ENCODE measurements around the gene MARK4.
"Not testable (repeated sequence)": the region's sequence is repeated elsewhere in the genome, so short reads cannot be mapped to it uniquely, and the experiment has no call there.

MARK4 gene

DNA sequence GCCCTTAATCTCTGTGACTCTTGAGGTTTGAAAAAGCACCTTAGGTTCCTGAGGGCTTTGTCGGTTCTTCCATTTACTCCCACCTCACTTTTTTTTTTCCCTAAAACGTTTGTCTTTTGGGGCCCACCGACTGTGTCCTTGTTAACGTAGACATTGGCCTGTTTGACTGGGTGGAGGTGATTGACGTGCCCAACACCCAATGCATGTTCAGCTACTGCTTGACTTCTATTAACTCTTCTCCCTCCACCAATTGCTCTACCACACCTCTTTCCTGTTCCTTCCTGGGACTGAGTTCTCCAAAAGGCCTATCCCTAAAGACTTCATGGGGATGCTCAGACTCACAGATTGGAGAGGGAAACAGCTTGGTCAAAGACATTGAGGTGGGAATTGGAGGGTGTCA is 54.4 kb downstream of the MARK4 start:
- DNase-seq (ENCODE audit: low read depth) = peak; percentile 62

- DNase-seq (ENCODE audit: low read depth) = no peak
Measured at GRCh38 chr19:45306040-45306439, 55.0 kb downstream of the MARK4 start.

DNA sequence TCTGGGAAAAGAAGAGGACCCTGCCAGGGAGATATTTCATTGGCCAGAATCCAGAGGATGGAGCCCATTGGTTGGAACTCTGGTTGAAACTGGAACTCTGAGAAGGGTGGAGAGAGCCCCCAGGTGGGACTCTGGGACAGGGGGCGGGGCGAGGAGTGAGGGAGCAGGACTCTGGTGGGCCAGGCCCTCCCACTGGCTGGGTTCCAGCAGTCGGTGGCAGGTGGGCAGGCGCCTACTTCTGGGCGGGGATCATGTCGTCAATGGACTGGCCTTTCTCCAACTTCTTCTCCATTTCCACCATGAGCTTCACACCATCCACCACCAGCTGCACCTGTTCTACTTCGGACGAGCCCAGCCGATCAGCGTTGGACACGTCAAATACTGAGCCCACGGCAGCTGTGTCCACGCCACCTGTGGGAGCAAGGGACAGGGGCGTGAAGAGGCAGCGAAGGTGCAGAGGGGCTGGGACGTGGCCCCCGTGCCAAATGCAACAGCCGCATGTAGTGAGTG is 55.5 kb downstream of the MARK4 start:
- DNase-seq (ENCODE audit: low read depth) = no peak

GRCh38 chr19:45307361-45307760 is 56.3 kb downstream of the MARK4 start:
- DNase-seq (ENCODE audit: low read depth) = no peak

GRCh38 chr19:45309322-45309721 is 58.3 kb downstream of the MARK4 start:
- not testable (repeated sequence) for DNase-seq (ENCODE audit: low read depth)

GRCh38 chr19:45311621-45312020 is 60.5 kb downstream of the MARK4 start:
- DNase-seq (ENCODE audit: low read depth) = no peak

DNA sequence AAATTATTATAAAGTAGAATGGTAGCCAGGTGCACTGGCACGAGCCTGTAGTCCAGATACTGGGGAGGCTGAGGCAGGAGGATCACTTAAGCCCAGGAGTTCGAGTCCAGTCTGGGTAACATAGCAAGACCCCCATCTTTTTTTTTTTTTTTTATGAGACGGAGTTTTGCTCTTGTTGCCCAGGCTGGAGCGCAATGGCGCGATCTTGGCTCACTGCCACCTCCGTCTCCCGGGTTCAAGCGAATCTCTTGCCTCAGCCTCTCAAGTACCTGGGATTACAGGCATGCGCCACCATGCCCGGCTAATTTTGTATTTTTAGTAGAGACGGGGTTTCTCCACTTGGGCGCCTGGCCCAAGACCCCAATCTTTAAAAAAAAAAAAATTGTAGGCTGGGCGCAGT is 61.2 kb downstream of the MARK4 start:
- DNase-seq (ENCODE audit: low read depth) = not testable (repeated sequence)

DNA sequence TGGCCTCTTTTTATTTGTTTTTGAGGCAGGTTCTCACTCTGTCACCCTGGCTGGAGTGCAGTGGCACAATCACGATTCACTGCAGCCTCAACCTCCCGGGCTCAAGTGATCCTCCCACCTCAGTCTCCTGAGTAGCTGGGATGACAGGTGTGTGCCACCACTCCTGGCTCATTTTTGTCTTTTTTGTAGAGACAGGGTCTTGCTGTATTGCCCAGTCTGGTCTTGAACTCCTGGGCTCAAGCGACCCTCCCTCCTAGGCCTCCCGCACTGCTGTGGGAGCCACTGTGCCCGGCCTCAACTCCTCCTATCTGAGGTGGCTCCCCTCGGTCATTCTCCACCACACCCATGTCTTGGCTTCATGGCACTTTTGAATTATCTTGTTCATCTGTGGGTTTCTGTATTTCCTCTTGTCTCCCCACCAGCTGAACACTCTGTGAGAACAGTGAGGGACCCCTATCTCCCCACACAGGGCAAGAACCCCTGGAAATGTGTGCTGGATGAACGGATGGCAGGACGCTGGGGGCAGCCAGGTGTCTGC is 63.7 kb downstream of the MARK4 start:
- DNase-seq (ENCODE audit: low read depth) = no peak

GRCh38 chr19:45315304-45315703 is 64.2 kb downstream of the MARK4 start:
- no peak for DNase-seq (ENCODE audit: low read depth)

DNA sequence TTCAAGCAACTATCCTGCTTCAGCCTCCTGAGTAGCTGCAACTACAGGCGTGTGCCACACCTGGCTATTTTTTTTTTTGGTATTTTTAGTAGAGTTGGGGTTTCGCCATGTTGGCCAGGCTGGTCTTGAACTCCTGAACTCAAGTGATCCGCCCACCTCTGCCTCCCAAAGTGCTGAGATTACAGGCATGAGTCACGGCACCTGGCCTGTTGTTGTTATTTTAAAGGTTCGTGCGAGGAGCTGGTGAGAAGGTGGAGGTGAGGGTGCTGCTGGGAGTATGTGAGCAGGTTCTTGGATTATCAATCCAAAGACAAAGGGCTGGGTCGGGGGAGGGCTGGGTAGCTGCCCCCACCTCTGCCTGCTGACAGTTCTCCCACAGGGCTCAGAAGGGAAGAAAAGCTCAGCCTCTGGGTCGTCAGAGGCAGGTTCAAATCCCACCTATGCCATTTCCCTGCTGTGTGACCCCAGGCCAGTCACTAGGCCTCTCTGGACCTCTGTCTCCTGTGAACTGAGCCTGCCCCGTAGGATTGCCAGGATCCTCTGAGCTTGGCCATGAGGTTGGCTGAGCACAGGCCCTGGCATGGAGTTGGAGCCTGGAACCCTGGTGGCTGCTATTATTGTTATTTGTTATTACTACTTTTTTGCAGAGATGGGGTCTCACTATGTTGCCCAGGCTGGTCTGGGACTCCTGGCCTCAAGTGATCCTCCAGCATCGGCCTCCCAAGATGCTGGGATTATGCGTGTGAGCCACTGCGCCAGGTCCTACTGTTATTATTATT is 70.1 kb downstream of the MARK4 start:
- no peak for DNase-seq (ENCODE audit: low read depth)

GRCh38 chr19:45321848-45322247 is 70.8 kb downstream of the MARK4 start:
- no peak for DNase-seq (ENCODE audit: low read depth)

- no peak for DNase-seq (ENCODE audit: low read depth)
Measured at GRCh38 chr19:45322311-45322710, 71.2 kb downstream of the MARK4 start.

GRCh38 chr19:45322744-45323281 is 71.7 kb downstream of the MARK4 start, which contains the start of gene CKM:
Gene CKM (minus strand): TSS chr19:45322875. CDS start chr19:45319713, 3,162 bp downstream.
- no peak for DNase-seq (ENCODE audit: low read depth)

DNA sequence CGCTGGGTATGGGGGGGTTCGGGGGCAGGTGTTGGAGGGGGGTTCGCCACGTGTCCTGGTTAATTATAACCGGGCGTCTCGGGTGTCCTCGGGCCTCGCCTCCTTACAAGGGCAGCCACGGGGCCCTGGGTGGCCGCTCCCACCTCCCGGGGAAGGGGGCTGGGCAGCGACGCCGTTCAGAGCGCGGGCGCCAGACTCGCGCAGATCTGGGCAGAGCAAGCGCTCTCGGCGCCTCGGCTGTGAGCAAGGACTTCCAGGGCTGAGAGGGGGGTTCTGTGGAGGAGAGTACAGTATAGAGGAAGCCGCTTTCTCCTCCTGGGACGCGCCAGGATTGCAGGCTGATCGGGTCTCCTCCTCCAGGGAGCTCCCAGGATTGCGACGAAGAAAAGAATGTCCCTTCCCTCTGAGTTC is 72.6 kb downstream of the MARK4 start:
- no peak for DNase-seq (ENCODE audit: low read depth)

DNA sequence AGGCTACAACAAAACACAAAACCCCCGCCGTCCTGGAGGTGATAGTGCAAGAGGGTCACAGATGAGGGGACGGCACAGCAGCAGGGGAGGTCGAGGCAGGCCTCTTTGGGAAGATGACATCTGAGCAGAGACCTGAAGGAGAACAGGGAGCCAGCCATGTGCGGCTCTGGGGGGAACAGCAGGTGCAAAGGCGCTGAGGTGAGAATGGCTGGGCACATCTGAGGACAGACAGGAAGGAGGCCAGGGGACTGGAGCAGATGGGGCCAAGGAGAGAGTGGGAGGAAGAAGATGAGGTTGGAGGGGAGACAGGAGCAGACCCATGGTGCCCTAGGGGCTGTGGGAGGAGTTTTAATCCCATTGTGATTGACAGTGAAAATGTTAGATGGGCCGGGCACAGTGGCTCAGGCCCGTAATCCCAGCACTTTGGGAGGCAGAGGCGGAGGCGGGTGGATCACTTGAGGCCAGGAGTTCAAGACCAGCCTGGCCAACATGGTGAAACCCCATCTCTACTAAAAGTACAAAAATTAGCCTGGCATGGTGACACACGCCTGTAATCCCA is 73.4 kb downstream of the MARK4 start:
- no peak for DNase-seq (ENCODE audit: low read depth)

GRCh38 chr19:45327404-45328143 is 76.5 kb downstream of the MARK4 start:
- no peak for DNase-seq (ENCODE audit: low read depth)

DNA sequence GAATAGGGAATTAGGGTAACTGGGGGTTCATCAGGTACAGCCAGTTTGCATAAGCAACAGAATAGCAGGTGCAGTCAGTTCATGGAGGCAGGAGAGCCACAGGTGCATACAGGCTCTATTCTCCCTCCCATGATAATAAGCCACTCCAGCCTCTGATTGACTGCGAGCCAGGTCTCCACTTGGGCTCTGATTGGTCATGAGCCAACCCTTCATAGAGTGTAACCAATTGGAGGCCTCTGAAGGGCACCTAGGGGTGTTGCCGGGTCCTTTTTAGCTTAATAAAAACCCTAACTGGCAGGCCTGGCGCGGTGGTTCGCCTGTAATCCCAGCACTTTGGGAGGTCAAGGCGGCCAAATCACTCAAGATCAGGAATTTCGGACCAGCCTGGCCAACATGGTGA is 80.3 kb downstream of the MARK4 start:
- DNase-seq (ENCODE audit: low read depth) = no peak

- no peak for DNase-seq (ENCODE audit: low read depth)
Measured at GRCh38 chr19:45333609-45334303, 82.7 kb downstream of the MARK4 start.

DNA sequence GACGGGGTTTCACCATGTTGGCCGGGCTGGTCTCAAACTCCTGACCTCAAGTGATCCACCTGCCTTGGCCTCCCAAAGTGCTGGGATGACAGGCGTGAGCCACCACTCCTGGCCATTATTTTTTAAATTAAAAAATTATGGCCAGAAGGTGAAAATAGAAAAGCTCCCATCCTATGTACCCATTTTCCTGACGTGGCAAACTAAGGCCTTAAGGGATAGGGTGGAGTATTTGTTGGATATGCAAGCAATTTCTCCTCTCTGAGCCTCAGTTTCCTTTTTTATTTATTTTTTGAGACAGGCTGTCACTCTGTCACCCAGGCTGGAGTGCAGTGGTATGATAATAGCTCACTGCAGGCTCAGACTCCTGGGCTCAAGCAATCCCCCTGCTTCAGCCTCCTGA is 83.8 kb downstream of the MARK4 start:
- not testable (repeated sequence) for DNase-seq (ENCODE audit: low read depth)

GRCh38 chr19:45336696-45337251 is 85.7 kb downstream of the MARK4 start:
- DNase-seq (ENCODE audit: low read depth) = no peak

DNA sequence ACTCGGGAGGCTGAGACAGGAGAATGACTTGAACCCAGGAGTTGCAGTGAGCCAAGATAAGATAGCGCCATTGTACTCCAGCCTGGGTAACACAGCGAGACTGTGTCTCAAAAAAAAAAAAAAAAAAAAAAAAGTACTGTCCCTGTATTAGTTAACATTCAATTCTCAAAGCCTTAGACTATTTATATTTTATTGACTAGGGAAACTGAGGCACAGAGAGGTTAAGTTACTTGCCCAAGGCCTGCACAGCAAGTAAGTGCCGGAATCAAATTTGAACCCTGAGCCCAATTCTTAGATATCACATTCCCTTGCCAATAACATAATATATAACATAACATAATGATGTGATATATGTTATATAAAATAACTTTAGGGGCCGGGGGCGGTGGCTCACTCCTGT is 88.6 kb downstream of the MARK4 start:
- no peak for DNase-seq (ENCODE audit: low read depth)
